HCT116 (cell line): ENCODE results near the gene C19orf85. TPM values are rescaled to one million over a fixed set of nuclear protein-coding genes. Genes with fewer than 3 reads are reported as not detected.

Source experiments
- ATAC-seq: fragments of 200-7000 bp; cut with Tn5 transposase; 2 replicates; pipeline ENCODE4 v1.9.1; 2020; ENCODE audit warnings: mild to moderate bottlenecking, moderate library complexity
- BruUV-seq: library from RNA; stranded (reverse); fragments of 400-500 nt; replicated peaks from 2 replicates; lab custom pipeline; 2021; lab: Mats Ljungman, UMichigan
- CTCF ChIA-PET: fragments of 300-600 bp; sonication (Branson Sonifier 250); formaldehyde crosslinking; loops from one replicate; lab custom pipeline; 2021; ENCODE audit warnings: antibody characterized with exemption; lab: Charles Lee
- POLR2A ChIA-PET: fragments of 300-600, 350-600 bp; sonication (Branson Sonifier 250); formaldehyde crosslinking; loops from one replicate; lab custom pipeline; 2021; ENCODE audit warnings: antibody characterized with exemption; lab: Charles Lee
- RAD21 ChIA-PET, 2 experiments: fragments of 300-600 bp; sonication (Branson Sonifier 250); formaldehyde crosslinking; loops; one replicate each; lab custom pipeline; 2023; ENCODE audit warnings: low total read pairs in 2 of 2; ENCODE audit not compliant: uncharacterized antibody in 2 of 2, unreplicated experiment in 2 of 2, low non-redundant PET in 1 of 2; lab: Charles Lee
- DNase-seq: peaks from one replicate; pipeline ENCODE4 v3.0.0-alpha.2; 2010; ENCODE audit warnings: low read depth, low spot score
- H2AFZ ChIP-seq: fragments of 200-600 bp; shearing (Covaris generic), sonication (generic); 2 replicates; pipeline ENCODE4 v1.6.1; 2017; ENCODE audit warnings: low read depth, mixed run types, mixed read lengths, antibody characterized with exemption, low read length; ENCODE audit not compliant: poor library complexity, severe bottlenecking
- H3K27ac ChIP-seq: 2 replicates; pipeline ENCODE4 v1.5.1; 2012; ENCODE audit warnings: low read depth, low read length
- H3K27me3 ChIP-seq: fragments of 200-600 bp; sonication (generic); 2 replicates; pipeline ENCODE4 v1.6.1; 2016; ENCODE audit warnings: mixed run types, low read length, mixed read lengths; ENCODE audit not compliant: insufficient read depth
- H3K36me3 ChIP-seq, 2 experiments: fragments of 200-500 bp in 1 of 2; fragments of 200-600 bp in 1 of 2; sonication (Bioruptor generic) in 1 of 2; sonication (generic) in 1 of 2; 2 replicates each; pipeline versions ENCODE4 v1.5.1 to v1.6.1; 2014 to 2016; ENCODE audit warnings: low read length in 2 of 2, inconsistent platforms in 1 of 2, mixed read lengths in 1 of 2, mixed run types in 1 of 2; ENCODE audit not compliant: insufficient read depth in 2 of 2, control insufficient read depth in 1 of 2
- H3K4me1 ChIP-seq, 2 experiments: fragments of 200-600 bp in 1 of 2; sonication (generic) in 1 of 2; 2 replicates each; pipeline versions ENCODE4 v1.5.1 to v1.6.1; 2012 to 2017; ENCODE audit warnings: low read length in 2 of 2, inconsistent platforms in 1 of 2, mild to moderate bottlenecking in 1 of 2, mixed read lengths in 1 of 2, mixed run types in 1 of 2, moderate library complexity in 1 of 2; ENCODE audit not compliant: insufficient read depth in 2 of 2, control insufficient read depth in 1 of 2
- H3K4me2 ChIP-seq: fragments of 200-600 bp; sonication (generic); 2 replicates; pipeline ENCODE4 v1.6.1; 2017; ENCODE audit warnings: mixed run types, low read length, mixed read lengths
- H3K4me3 ChIP-seq, 2 experiments: fragments of 200-600 bp in 1 of 2; sonication (generic) in 1 of 2; replicated peaks in 1 of 2; 2 replicates each; pipeline ENCODE4 v1.5.1; 2011 to 2016; ENCODE audit warnings: low read length in 2 of 2, control low read depth in 1 of 2, low read depth in 1 of 2, mild to moderate bottlenecking in 1 of 2, mixed read lengths in 1 of 2, mixed run types in 1 of 2
- H3K79me2 ChIP-seq: fragments of 200-600 bp; sonication (generic); 2 replicates; pipeline ENCODE4 v1.6.1; 2017; ENCODE audit warnings: mild to moderate bottlenecking, mixed run types, low read length, moderate library complexity, mixed read lengths; ENCODE audit not compliant: insufficient read depth
- H3K9ac ChIP-seq: fragments of 200-600 bp; sonication (generic); 2 replicates; pipeline ENCODE4 v1.6.1; 2016; ENCODE audit warnings: low read length, mixed read lengths
- H3K9me2 ChIP-seq: fragments of 200-600 bp; sonication (generic), shearing (Covaris generic); 2 replicates; pipeline ENCODE4 v1.6.1; 2017; ENCODE audit warnings: mixed run types, mild to moderate bottlenecking, moderate library complexity; ENCODE audit not compliant: insufficient read depth
- H3K9me3 ChIP-seq, 2 experiments: fragments of 200-500 bp in 1 of 2; fragments of 200-600 bp in 1 of 2; sonication (Bioruptor generic) in 1 of 2; sonication (generic) in 1 of 2; 2 replicates each; pipeline ENCODE4 v1.6.1; 2014 to 2017; ENCODE audit warnings: low read length in 2 of 2, mixed read lengths in 2 of 2, inconsistent platforms in 1 of 2, low read depth in 1 of 2, mild to moderate bottlenecking in 1 of 2, mixed run types in 1 of 2, moderate library complexity in 1 of 2; ENCODE audit not compliant: control insufficient read depth in 1 of 2, insufficient read depth in 1 of 2
- H4K20me1 ChIP-seq: fragments of 200-600 bp; sonication (generic), shearing (Covaris generic); 2 replicates; pipeline ENCODE4 v1.6.1; 2017; ENCODE audit warnings: mixed run types, mild to moderate bottlenecking, moderate library complexity; ENCODE audit not compliant: insufficient read depth
- CBX3 ChIP-seq: IDR thresholded peaks from 2 replicates; pipeline ENCODE4 v1.6.1; 2012; ENCODE audit warnings: low read depth
- CEBPB ChIP-seq: IDR thresholded peaks from 2 replicates; pipeline ENCODE4 v1.6.1; 2012; ENCODE audit warnings: low read depth
- EZH2 ChIP-seq: fragments of 200-600 bp; sonication (generic); IDR thresholded peaks from 2 replicates; pipeline ENCODE4 v1.6.1; 2017; ENCODE audit warnings: antibody characterized with exemption, mixed run types
- FOSL1 ChIP-seq: IDR thresholded peaks from 2 replicates; pipeline ENCODE4 v1.6.1; 2012; ENCODE audit warnings: low read depth
- POLR2AphosphoS5 ChIP-seq: IDR thresholded peaks from 2 replicates; pipeline ENCODE4 v1.6.1; 2011; ENCODE audit warnings: mild to moderate bottlenecking, low read depth, low read length, moderate library complexity
- RAD21 ChIP-seq: IDR thresholded peaks from 2 replicates; pipeline ENCODE4 v1.6.1; 2012; ENCODE audit warnings: low read depth, mild to moderate bottlenecking
- SRF ChIP-seq: IDR thresholded peaks from 2 replicates; pipeline ENCODE4 v1.6.1; 2012; ENCODE audit warnings: low read depth
- ZBTB33 ChIP-seq: IDR thresholded peaks from 2 replicates; pipeline ENCODE4 v1.6.1; 2011; ENCODE audit warnings: mild to moderate bottlenecking, low read length, moderate library complexity; ENCODE audit not compliant: insufficient replicate concordance; ENCODE audit errors: extremely low read depth
- ZFX ChIP-seq: fragments of 450-650 bp; IDR thresholded peaks from 2 replicates; pipeline ENCODE4 v1.6.1; 2017
- ZNF274 ChIP-seq: fragments of 200-500 bp; sonication (Bioruptor generic); IDR thresholded peaks from 2 replicates; pipeline ENCODE4 v1.6.1; 2014; ENCODE audit warnings: mild to moderate bottlenecking, low read depth, low read length, inconsistent platforms
- intact Hi-C: fragments of 100-400 bp; cut with micrococcal nuclease; formaldehyde crosslinking; loops from 2 replicates; pipeline ENCODE4 v1.10.0; 2022
- total RNA-seq: library from RNA; stranded (reverse); gene quantifications from one replicate; pipeline ENCODE4 v1.2.1, GENCODE V29; 2021; ENCODE audit not compliant: unreplicated experiment
- TF ChIP-seq, protein P1 (sequence below): IDR thresholded peaks from 2 replicates; pipeline ENCODE4 v1.6.1; 2012; ENCODE audit warnings: low read depth
- TF ChIP-seq, protein P2 (sequence below), 3 experiments: fragments of 200-600 bp in 1 of 3; sonication (generic) in 1 of 3; IDR thresholded peaks in 2 of 3; conservative IDR thresholded peaks in 1 of 3; 2 replicates each; pipeline ENCODE4 v1.5.1; 2012 to 2017; ENCODE audit warnings: low read depth in 2 of 3, low read length in 2 of 3, antibody characterized with exemption in 1 of 3, borderline replicate concordance in 1 of 3, control low read depth in 1 of 3, mild to moderate bottlenecking in 1 of 3, mixed read lengths in 1 of 3, mixed run types in 1 of 3, moderate library complexity in 1 of 3; ENCODE audit not compliant: insufficient read depth in 1 of 3

Gene C19orf85
- total RNA-seq, 1 experiment from 2014 or later, result 0.34 TPM

GRCh38 chr19:55500368-55500952 is 35.9 kb upstream of the C19orf85 start (continued):
- TF ChIP-seq, protein P1, sequence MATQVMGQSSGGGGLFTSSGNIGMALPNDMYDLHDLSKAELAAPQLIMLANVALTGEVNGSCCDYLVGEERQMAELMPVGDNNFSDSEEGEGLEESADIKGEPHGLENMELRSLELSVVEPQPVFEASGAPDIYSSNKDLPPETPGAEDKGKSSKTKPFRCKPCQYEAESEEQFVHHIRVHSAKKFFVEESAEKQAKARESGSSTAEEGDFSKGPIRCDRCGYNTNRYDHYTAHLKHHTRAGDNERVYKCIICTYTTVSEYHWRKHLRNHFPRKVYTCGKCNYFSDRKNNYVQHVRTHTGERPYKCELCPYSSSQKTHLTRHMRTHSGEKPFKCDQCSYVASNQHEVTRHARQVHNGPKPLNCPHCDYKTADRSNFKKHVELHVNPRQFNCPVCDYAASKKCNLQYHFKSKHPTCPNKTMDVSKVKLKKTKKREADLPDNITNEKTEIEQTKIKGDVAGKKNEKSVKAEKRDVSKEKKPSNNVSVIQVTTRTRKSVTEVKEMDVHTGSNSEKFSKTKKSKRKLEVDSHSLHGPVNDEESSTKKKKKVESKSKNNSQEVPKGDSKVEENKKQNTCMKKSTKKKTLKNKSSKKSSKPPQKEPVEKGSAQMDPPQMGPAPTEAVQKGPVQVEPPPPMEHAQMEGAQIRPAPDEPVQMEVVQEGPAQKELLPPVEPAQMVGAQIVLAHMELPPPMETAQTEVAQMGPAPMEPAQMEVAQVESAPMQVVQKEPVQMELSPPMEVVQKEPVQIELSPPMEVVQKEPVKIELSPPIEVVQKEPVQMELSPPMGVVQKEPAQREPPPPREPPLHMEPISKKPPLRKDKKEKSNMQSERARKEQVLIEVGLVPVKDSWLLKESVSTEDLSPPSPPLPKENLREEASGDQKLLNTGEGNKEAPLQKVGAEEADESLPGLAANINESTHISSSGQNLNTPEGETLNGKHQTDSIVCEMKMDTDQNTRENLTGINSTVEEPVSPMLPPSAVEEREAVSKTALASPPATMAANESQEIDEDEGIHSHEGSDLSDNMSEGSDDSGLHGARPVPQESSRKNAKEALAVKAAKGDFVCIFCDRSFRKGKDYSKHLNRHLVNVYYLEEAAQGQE, result no peak
- no peak for TF ChIP-seq EZH2

GRCh38 chr19:55498246-55498840 is 33.8 kb upstream of the C19orf85 start:
- no peak overlapping the region for H3K27ac ChIP-seq
- ATAC-seq, result no peak
- H2AFZ ChIP-seq, result no peak overlapping the region
- CTCF ChIA-PET, result no interaction called here
- H3K9me3 ChIP-seq, result no peaks in the 10 kb centered on the region
- H3K9ac ChIP-seq, result no peak overlapping the region
- no peak overlapping the region for H3K4me2 ChIP-seq
- POLR2A ChIA-PET, result no interaction called here
- H3K79me2 ChIP-seq, result no peaks in the 10 kb centered on the region
- H3K36me3 ChIP-seq, result no peaks in the 10 kb centered on the region
- no peak for DNase-seq
- no peaks in the 10 kb centered on the region for H4K20me1 ChIP-seq
- BruUV-seq, result no TSS peak
- H3K27me3 ChIP-seq, result no peaks in the 10 kb centered on the region
- RAD21 ChIA-PET, result no interaction called here
- H3K9me2 ChIP-seq, result no peaks in the 10 kb centered on the region
- intact Hi-C loops, result no loop called here
- no peak overlapping the region for H3K4me3 ChIP-seq
- H3K4me1 ChIP-seq, result peaks cover 0 to 8% of the 10 kb centered on the region in 2 experiments; a peak in 1 of 4 replicates
- TF ChIP-seq FOSL1, result no peak
- no peak for TF ChIP-seq CEBPB
- no peak for TF ChIP-seq ZBTB33
- TF ChIP-seq, protein P2, sequence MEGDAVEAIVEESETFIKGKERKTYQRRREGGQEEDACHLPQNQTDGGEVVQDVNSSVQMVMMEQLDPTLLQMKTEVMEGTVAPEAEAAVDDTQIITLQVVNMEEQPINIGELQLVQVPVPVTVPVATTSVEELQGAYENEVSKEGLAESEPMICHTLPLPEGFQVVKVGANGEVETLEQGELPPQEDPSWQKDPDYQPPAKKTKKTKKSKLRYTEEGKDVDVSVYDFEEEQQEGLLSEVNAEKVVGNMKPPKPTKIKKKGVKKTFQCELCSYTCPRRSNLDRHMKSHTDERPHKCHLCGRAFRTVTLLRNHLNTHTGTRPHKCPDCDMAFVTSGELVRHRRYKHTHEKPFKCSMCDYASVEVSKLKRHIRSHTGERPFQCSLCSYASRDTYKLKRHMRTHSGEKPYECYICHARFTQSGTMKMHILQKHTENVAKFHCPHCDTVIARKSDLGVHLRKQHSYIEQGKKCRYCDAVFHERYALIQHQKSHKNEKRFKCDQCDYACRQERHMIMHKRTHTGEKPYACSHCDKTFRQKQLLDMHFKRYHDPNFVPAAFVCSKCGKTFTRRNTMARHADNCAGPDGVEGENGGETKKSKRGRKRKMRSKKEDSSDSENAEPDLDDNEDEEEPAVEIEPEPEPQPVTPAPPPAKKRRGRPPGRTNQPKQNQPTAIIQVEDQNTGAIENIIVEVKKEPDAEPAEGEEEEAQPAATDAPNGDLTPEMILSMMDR (IDR thresholded peaks at IDR 0.05 in 2 of 3, conservative IDR thresholded peaks at IDR 0.05 in 1 of 3; ENCODE audit: borderline replicate concordance in 1 of 3, insufficient read depth in 1 of 3, low read depth in 2 of 3, low read length in 2 of 3), result no peak
- TF ChIP-seq CBX3, result no peak
- no peak for TF ChIP-seq SRF
- TF ChIP-seq POLR2AphosphoS5, result no peak
- no peak for TF ChIP-seq ZFX
- TF ChIP-seq, protein P1, result no peak
- TF ChIP-seq ZNF274, result no peak
- no peak for TF ChIP-seq RAD21
- TF ChIP-seq EZH2, result no peak
